SK-N-SH treated with all-trans-retinoic acid at 6 μM for 48 hours (cell line): ENCODE results near the gene TCAIM.

Experiments used
- ZFP3 ChIP-seq: fragments of 250-450 bp; sonication (Bioruptor Pico); IDR thresholded peaks from 2 replicates; pipeline ENCODE4 v1.5.0; 2020; ENCODE audit warnings: mild to moderate bottlenecking, moderate library complexity
- TF ChIP-seq, protein P1 (sequence below): fragments of 250-450 bp; sonication (Bioruptor Pico); IDR thresholded peaks from 2 replicates; pipeline ENCODE4 v1.8.0; 2020; ENCODE audit warnings: mild to moderate bottlenecking, moderate library complexity, borderline replicate concordance

DNA sequence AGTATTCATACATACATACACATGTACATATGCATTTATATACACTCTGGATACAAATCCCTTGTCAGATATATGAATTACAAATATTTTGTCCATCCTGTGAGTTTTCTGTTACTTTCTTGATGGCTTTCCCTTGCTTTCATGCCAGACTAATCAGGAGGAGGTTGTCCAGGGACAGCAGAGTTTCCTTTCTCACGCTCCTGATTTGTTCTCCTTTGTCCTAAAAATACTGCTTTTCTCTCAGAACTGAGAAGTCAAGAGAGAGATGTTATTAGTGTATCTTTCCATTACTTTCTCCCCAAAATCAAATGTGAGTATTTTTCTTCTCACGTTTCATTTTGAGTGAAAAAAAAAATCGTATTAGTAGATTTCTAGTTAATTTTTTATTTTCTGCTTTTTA, 12.1 kb upstream of the TCAIM start:
- TF ChIP-seq, protein P1, sequence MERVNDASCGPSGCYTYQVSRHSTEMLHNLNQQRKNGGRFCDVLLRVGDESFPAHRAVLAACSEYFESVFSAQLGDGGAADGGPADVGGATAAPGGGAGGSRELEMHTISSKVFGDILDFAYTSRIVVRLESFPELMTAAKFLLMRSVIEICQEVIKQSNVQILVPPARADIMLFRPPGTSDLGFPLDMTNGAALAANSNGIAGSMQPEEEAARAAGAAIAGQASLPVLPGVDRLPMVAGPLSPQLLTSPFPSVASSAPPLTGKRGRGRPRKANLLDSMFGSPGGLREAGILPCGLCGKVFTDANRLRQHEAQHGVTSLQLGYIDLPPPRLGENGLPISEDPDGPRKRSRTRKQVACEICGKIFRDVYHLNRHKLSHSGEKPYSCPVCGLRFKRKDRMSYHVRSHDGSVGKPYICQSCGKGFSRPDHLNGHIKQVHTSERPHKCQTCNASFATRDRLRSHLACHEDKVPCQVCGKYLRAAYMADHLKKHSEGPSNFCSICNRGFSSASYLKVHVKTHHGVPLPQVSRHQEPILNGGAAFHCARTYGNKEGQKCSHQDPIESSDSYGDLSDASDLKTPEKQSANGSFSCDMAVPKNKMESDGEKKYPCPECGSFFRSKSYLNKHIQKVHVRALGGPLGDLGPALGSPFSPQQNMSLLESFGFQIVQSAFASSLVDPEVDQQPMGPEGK (CRISPR knock-in tag): no peak
- TF ChIP-seq ZFP3: no peak
